Kidney epithelial cell (primary cell): ENCODE measurements around the gene CAMK4. TPM values are rescaled to one million over a fixed set of nuclear protein-coding genes. Genes with fewer than 3 reads are reported as not detected.

Source experiments
- DNase-seq: peaks from one replicate; pipeline ENCODE4 v3.0.0-alpha.2; 2010; ENCODE audit warnings: low read depth
- H3K27me3 ChIP-seq: 2 replicates; pipeline ENCODE4 v1.6.0; 2011; ENCODE audit warnings: low read length; ENCODE audit not compliant: control insufficient read depth, insufficient read depth
- H3K36me3 ChIP-seq: 2 replicates; pipeline ENCODE4 v1.5.1; 2011; ENCODE audit warnings: low read length; ENCODE audit not compliant: control insufficient read depth, insufficient read depth
- H3K4me3 ChIP-seq: 2 replicates; pipeline ENCODE4 v1.5.1; 2011; ENCODE audit warnings: low read depth, mild to moderate bottlenecking, control low read depth, low read length
- CTCF ChIP-seq: IDR thresholded peaks from 2 replicates; pipeline ENCODE4 v1.5.1; 2011; ENCODE audit warnings: mild to moderate bottlenecking, moderate library complexity, low read length, control low read depth, inconsistent platforms; ENCODE audit not compliant: insufficient read depth, poor library complexity, severe bottlenecking
- total RNA-seq: library from RNA; depleted of rRNA; stranded (reverse); fragments of >200 nt; gene quantifications from 2 replicates; pipeline ENCODE4 v1.2.3, GENCODE V29; 2015

The CAMK4 gene
- total RNA-seq, 1 donor from 2014 or later, result 0.75 TPM

DNA sequence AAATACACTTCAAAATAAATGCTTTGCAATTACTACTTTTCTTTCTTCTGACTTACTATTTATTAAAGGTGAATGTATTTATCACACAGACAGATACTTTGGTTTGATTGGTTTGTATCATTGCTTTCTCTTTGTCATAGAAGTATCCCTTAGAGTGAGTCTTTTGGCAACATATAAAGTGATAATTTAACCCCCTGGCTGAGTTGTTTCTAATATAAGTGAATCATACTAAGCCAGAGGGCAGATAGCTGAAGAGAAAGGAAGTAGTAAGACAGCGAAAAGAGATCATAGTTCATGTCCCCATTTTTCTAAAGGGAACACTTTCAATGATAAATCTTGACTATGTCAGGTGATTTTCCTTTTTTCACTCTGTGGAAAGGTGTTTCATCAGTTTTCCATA lies 38.6 kb downstream of the CAMK4 start:
- TF ChIP-seq CTCF, result no peak
- H3K36me3 ChIP-seq, result no peaks in the 10 kb centered on the region
- H3K4me3 ChIP-seq, result no peak overlapping the region
- H3K27me3 ChIP-seq, result no peaks in the 10 kb centered on the region
- no peak for DNase-seq

DNA sequence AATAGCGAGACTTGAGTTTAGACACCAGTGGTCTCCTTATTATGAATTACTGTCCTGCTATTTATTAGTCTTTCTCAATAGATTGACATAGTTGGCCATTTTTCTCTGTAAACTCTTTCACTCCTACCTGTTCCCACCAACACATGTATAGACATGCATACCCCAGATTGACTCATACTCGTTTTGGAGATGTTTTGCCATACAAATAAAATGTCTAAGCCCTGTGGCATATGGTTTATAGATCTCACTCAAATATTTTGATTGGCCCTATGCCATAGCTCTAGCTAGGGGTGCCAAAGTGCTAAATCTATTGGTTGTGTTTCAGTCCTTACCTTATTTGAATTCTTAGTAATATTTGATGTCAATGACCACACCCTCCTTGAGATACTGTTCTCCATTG lies 42.3 kb downstream of the CAMK4 start:
- no peak overlapping the region for H3K4me3 ChIP-seq
- no peak for DNase-seq
- H3K36me3 ChIP-seq, result no peaks in the 10 kb centered on the region
- no peak for TF ChIP-seq CTCF
- no peaks in the 10 kb centered on the region for H3K27me3 ChIP-seq

DNA sequence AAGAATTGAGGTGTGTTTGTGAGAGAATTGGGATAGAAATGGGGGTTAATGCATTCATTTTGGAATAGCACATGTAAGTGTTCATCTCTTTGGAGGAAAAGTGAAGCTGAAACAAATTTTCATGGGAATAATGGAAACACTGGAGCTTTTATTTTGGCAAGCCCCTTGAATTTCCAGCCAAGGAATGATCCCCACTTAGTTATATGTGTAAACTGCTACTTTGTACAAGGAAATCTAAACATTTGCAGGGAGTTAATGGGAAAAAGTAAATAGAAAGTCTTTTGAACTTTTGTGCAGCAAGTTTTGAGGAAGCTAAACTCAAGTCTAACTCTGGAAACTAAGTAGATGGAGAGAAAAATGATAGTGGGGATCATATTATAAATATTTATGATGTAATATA lies 44.1 kb downstream of the CAMK4 start:
- H3K27me3 ChIP-seq, result no peaks in the 10 kb centered on the region
- no peak overlapping the region for H3K4me3 ChIP-seq
- H3K36me3 ChIP-seq, result no peaks in the 10 kb centered on the region
- DNase-seq, result no peak
- TF ChIP-seq CTCF, result no peak

DNA sequence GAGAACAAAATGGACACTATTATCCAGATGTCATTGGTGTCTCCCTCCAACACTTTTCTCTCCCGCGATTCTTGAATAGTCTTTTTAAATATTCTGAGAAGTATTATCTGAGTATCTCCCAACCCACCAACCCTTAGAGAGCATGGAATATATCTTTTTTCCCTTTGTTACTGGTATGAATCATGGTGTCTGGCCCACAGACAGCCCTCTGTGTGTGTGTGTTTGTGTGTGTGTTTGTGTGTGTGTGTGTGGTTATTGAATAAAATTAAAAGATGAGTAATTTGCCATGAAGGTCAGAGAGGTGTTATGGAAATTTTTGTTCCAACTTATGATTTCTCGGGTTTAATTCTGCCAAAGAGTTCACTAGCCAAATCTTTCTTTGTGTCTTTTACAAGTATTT lies 47.7 kb downstream of the CAMK4 start:
- H3K36me3 ChIP-seq, result no peaks in the 10 kb centered on the region

DNA sequence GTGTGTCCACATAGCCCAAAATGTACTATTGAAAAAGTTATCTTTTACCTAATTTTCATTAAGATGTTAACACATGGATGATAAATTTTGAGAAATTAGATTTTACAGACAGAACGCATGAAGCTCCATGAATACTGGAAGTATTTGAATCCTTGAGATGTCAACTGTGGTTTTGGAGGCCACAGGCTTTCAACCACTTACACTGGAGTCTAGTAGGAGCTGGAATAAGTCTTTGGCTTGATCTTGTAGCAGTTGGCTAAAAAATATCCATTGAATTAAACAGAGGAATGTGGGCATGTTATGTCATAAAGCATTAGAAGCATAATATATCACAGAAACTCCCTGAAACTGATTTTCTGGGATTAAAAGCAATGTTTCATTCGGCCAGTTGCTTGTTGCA lies 52.9 kb downstream of the CAMK4 start:
- no peak overlapping the region for H3K4me3 ChIP-seq
- H3K27me3 ChIP-seq, result no peaks in the 10 kb centered on the region
- DNase-seq, result no peak
- TF ChIP-seq CTCF, result no peak
- no peaks in the 10 kb centered on the region for H3K36me3 ChIP-seq

More for the DNA sequence above, 47.7 kb downstream of the CAMK4 start:
- no peak for TF ChIP-seq CTCF
- no peak for DNase-seq
- Histone ChIP-seq H3K4me3 (no peak overlapping the region), H3K27me3 (no peaks in the 10 kb centered on the region)

GRCh38 chr5:111278858-111279504 lies 54.8 kb downstream of the CAMK4 start:
- H3K36me3 ChIP-seq, result no peaks in the 10 kb centered on the region
- peak; percentile 81 for TF ChIP-seq CTCF
- no peak for DNase-seq
- H3K27me3 ChIP-seq, result no peaks in the 10 kb centered on the region
- H3K4me3 ChIP-seq, result no peak overlapping the region
